ENCODE results near the gene EHMT2.
"Not testable (repeated sequence)": the region's sequence is repeated elsewhere in the genome, so short reads cannot be mapped to it uniquely, and the experiment has no call there.

EHMT2 gene

DNA sequence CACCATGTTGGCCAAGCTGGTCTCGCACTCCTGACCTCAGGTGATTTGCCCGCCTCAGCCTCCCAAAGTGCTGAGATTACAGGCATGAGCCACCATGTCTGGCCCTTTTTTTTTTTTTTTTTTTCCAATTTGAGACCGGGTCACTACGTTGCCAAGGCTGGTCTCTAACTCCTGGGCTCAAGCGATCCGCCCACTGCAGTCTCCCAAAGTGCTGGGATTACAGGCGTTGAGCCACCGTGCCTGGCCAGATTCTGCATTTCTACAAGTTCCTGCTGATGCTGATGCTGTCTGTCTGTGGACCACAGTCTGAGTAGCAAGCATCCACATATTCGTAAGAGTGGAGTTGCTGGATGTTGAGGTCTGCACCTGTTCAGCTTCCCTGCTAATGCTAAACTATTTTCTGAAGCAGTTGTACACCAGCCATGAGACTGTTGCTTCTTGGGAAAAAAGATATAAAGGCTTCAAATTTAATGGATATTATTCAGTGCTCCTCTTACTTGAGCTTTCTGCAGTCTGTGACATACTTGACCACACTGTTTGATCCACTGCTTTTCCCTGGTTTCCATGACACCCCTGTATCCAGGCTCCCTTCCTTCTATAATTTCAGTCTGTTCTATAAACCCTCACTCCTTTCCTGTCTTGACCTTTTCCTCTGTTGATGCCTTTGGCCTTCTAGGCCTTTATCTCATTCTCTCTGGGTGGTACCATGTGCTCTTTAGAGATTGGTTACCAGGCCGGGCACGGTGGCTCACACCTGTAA is 14.5 kb upstream of the EHMT2 start:
- no peak for DNase-seq

DNA sequence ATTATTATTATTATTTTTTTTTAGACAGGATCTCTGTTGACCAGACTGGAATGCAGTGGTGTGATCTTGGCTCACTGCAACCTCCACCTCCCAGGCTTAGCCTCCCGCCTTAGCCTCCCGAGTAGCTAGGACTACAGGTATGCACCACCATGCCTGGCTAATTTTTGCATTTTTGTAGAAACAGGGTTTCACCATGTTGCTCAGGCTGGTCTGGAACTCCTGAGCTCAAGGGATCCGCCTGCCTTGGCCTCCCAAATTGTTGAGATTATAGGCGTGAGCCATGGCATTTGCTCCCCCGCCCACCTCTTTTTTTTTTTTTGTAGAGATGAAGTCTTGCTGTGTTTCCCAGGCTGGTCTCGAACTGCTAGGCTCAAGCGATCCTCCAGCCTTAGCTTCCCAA is 11.8 kb upstream of the EHMT2 start:
- DNase-seq, result not testable (repeated sequence)

DNA sequence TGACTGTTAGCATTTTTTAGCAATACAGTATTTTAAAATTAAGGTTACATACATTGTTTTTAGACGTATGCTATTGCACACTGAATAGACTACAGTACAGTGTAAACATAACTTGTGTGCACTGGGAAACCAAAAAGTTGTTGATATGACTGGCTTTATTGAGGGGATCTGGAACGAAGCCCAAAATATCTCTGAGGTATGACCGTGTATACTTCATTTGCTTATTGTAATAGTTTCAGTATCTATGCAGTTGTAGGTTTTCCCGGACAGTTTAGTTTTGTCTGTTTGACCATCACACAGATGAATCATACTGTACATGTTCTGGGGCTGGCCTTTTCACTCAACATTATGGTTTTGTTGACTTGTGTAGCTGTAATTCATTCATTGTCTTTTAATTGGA is 11.3 kb upstream of the EHMT2 start:
- DNase-seq, result peak; percentile 49

DNA sequence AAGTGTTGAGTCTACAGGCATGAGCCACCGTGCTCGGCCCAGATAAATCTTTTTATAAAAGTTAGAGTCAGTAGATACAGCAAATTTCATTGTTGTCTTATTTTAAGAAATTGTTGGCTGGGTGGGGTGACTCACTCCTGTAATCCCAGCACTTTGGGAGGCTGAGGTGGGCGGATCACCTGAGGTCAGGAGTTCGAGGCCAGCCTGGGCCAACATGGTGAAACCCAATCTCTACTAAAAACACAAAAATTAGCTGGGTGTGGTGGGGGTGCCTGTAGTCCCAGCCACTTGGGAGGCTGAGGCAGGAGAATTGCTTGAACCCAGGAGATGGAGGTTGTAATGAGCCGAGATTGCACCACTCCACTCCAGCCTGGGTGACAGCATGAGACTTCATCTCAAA is 10.8 kb upstream of the EHMT2 start:
- not testable (repeated sequence) for DNase-seq

DNA sequence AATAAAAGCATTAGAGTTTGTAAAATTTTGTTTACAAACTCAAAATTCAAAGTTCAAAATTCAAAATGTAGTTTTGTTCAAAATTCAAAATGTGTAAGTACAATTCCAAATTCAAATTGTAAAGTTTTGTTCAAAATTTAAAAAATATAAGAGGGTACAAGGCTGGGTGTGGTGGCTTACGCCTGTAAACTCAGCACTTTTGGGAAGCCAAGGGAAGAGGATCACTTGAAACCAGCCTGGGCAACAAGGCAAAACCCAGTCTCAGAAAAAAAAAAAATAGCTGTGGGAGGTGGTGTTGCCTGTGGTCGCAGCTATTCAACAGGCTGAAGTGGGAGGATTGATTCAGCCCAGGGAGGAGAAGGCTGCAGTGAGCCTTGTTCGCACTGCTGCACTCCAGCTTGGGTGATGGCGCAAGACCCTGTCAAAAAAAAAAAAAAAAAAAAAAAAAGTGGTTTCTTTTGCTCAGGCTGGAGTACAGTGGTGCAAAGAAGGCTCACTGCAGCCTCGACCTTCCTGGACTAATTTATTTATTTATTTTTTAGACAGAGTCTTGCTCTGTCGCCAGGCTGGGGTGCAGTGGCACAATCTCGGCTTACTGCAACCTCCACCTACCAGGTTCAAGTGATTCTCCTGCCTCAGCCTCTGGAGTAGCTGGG is 9.8 kb upstream of the EHMT2 start:
- peak; percentile 79 for DNase-seq

DNA sequence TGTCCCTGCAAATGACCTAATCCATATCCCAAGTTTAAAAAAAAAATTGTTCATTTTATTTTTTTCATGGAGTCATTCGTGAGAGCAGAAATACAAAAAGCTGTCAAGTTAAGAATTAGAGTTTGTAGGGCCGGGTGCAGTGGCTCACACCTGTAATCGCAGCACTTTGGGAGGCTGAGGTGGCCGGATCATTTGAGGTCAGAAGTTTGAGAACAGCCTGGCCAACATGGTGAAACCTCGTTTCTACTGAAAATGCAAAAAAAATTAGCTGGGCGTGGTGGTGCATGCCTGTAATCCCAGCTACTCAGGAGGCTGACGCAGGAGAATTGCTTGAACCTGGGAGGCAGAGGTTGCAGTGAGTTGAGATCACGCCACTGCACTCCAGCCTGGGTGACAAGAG is 9.2 kb upstream of the EHMT2 start:
- not testable (repeated sequence) for DNase-seq

DNA sequence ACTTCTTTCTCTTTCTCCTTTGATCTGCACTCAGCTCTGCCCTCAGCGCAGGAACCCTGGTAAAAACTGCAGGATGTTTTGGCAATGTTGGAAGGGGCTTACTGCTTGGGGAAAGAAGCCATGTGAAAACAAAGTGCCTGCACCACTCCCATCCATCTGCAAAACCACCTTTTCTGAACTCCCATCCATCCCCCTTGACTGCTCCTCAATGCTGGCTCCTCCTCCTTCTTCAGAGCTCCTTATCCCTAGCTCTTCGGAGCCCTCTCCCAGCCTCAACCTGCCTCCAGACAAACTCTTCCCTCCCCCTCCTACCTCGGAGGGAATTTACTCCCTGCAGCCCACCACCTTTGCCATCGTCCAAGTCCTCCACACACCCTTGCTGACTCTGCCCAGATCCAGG is 8.6 kb upstream of the EHMT2 start:
- no peak for DNase-seq

DNA sequence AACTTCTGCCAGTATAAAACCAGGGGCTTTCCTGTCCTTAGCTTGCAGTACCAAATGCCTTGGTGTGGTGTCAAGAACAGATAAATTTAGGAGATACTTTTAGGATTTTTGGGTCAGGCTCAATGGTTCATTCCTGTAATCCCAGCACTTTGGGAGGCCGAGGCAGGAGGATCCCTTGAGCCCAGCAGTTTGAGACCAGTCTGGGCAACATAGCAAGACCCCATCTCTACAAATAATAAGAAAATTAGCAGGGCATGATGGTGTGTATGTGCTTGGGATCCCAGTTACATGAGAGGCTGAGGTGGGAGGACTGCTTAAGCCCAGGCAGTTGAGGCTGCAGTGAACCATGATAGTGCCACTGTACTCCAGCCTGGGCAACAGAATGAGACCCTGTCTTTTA is 7.5 kb upstream of the EHMT2 start:
- no peak for DNase-seq

DNA sequence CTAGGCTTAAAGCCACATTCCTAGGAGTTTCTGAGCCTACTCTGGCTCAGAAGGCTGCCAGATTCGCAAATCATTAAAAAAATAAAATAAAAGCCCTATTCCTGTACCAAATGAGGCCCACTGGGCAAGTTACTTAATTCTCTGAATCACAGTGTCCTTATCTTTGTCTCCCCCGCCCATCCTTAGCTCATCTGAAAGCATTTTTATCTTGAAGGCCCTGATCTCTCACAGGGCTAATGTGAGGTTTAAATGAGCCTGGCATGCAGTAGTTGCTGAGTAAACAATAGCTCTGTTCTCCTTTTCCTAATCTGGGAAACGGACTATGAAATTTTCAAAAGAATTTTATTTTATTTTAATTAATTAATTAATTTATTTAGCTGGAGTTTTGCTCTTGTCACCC is 6.5 kb upstream of the EHMT2 start:
- no peak for DNase-seq

DNA sequence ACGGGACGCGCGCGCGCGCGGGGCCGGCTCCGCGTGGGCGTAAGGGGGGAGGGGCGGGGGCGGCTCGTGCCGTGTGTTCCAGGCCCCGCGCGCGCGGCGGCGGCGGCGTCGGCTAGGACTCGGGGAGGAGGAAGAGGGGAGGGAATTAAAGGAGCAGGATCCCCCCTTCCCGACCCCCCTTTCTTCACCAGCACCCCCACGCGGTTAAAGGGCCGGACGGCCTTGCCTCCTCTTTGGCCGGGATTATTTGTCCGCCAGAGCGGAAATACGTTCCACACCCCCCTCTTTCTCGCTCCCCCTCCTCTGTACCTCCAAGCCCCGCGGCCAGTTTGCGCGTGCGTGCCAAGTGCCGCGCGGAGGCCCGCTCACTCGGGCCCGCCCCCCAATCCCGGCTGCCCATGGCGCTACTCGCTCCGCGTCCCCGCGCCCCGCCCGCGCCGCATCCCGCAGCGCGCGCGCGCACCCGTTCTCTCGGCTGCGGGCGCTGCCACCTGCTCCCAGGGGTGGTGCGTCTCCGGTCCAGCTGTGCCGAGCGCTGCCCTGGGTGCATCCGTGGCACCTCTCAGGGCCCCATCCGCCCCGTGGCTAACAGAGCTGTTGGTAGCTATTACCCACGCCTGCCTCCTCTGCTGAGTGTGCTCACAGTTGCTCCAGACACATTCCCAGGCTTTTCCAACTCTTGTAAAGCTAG is 4.6 kb upstream of the EHMT2 start, which contains the start of gene ZBTB12:
TSS of gene ZBTB12 (minus strand) at position 134 of the 691 bp plus-strand sequence. CDS start 781 bp downstream, outside the sequence.
- DNase-seq, result peak; percentile 96

DNA sequence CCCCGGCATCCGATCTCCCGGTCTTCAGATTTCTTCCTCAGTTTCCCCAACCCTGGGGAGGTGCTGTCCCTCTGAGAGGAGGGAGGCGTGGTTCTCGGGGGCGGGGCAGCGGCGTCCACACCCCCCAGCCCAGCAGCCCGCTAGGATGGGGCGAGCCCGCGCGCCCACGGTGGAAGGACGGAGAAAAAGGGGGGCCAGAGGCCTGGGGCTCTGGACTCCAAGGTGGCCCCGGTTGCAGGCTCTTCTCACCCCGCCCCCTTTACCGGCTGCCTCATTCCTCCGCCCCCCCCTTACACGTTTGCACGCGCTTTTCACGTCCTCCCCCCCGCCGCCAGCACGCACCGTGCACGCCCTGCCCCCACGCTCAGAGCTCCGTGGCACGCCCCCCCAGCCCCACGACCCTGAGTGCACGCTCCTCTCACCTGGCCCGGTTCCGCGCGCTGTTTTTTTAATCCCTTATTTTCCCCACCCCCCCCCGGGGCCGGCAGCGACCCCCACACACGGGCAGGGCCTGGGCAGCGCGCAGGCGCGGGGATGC is 4.0 kb upstream of the EHMT2 start:
- peak; percentile 49 for DNase-seq

DNA sequence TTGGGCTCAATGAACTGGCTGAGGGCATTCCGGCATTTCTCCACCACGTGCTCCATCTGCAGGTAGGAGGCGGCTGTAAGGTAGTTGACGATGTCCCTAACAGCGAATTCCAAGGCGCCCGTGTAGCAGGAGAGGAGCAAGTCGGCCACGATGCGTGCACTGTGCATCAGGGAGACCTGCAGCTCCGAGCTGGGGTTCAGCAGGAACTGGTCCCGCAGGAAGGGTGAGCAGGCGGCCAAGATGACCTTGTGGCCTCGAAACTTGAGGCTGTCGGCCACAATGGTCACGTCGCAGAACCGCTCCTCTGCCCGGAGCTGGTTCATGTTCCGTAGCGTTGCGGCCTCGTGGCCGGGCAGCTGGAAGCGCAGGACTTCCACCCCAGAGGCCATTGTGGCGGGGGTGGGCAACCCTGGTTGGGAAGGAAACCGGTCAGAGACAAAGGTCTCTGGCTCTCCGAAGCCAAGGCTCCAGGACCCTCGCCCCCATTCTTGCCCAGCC is 3.5 kb upstream of the EHMT2 start:
- no peak for DNase-seq

DNA sequence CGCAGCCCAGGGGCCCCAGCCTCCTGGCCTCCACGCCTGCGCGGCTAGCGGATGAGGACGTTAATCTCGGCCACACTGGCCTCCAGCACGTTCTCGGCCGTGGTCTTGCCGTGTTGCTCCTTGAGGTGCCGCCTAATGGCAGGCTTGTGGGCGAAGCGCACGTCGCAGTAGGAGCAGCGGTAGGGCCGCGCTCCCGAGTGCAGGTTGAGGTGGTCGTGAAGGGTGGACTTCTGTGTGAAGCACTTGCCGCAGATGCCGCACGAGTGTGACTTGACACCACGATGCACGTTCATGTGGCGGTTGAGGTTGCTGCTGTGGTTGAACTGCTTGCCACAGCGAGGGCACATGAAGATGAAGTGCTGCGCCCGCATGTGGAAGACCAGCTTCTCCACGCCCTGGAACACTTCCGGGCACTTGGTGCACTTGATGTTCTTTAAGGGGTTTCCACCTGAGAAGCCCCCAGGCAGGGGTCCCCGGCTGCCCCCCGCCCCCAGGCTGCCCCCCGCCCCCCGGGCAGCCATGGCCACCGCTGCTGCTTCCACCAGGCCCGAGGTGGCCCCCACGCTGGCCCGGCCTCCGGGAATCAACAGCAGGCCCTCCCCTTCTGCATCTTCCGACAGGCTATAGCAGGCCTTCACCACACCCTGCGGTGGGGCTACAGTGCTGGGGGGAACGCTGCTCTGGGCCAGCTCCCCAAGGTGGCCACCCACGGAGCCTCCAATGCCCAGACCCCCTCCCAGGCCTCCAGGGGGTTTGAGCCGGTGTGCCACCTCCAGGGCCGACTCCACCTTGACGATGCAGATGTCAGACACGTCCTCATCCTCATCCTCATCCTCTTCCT is 2.6 kb upstream of the EHMT2 start:
- DNase-seq, result no peak

DNA sequence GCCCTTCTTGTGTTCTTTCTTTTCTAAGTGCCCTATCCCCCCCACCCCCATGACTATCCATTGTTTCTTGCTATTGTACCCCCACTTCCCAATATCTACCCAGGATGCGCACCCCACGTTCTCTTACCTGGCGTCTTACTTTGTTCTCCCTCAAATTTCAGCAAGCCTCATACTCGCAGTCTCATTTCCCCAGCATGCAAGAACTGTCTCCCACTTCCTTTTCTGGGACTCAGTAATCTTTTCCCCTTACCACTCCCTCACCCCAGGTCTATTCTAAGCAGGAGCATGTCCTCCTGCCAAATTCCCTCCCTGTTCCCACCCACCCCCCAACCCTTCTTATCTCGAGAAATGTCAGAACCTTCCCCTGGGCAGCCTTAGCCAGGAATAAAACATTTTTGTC is 1.7 kb upstream of the EHMT2 start:
- DNase-seq, result no peak

DNA sequence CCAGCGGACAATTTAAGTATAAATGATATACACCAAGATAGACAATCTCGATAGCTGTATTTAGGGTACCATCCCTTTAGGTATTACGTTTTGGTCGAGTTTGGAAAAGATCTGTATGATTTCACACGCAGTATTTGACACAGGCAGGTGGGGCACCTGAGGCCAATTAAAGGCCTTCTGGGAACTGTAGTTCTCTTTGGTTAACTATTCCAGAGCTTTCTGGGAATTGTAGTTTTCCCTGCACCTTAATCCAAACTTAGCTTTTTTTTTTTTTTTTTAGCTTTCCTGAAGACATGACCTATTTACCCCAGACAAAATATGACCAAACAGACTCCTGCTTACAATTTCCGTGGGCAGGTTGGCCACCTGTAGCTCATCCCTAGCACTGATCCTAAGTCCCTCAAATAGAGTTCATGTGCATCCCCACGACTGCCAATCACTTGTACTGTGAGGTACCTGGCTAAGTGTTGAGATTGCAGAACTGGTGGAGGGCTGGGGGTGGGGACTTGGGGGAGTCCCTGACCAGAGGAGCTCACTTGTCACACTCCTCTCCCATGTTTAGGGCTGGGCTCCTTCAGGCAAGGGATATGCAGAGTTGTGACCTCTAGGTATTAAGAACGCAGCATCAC is 999 bp upstream of the EHMT2 start:
- no peak for DNase-seq

DNA sequence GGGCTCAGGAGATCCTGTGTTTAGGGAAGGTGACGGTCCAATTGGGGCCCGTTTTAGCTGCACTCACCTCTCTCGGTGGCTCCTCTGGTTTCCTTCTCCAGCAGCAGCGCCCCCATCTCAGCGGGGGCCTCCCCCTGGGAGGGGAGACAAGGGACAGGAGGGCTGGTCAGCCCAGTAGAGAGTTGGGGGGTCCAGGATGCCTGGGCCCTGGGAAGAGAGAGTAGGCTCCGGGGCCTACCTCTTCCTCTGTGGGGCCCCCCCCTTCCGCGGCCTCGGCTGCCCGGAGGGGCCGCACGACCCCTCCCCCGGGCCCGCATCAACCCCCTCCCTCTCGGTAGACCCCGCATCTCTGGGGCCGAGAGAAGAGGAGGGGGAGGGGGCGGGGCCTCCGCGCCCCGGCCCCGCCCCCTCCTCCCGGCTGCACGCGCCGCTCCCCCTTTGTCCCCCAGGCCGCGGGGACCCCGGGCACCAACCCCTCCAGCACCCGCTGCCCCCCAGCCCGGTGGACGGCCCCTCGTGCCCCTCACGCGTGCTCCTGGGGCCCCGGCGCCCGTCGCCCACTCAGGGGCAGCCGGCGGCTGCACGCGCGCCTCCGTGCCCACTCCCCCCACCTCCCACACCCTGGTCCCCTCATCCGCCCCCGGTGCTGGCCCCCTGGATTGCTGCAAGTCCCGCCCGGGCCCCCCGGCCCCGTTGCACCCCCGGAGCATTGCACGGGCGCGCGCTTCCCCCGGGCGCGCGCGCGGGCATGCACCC is 464 bp downstream of the EHMT2 start:
- no peak for DNase-seq

DNA sequence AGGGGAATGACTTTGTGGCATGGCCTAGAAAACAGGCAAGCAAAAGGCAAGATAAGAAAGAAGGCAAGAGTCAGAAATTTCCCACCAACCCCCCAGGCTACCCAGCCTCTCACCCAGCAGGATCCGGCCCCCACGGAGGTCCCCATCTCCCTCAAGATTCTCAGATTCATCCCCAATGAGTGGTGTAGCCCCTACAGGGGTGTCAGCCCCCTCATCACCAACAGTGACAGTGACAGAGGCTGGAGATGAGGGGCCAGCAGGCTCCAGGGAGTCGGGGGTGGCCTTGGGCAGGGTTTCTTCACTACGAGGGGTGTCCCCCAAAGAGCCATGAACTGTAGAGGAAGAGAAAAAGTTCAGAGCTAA is 1.0 kb downstream of the EHMT2 start:
- DNase-seq, result no peak

DNA sequence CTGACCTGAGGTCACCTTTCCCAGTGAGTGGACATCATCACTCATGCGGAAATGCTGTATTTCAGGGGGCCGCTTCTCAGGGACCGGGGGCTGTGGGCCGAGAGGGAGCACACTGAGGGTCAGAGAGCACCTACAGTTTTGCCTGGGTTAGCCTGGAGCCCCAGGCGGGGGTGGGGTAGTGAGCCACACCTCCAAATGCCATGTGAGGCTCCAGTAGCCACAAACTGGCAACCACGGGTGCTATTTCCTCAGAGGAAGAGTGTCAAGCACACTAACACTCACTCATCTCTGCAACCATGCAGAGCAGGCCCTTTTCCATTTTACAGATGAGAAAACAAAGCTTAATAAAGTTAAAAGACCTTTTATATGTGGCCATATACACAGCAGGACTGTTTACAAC is 4.7 kb downstream of the EHMT2 start:
- no peak for DNase-seq

DNA sequence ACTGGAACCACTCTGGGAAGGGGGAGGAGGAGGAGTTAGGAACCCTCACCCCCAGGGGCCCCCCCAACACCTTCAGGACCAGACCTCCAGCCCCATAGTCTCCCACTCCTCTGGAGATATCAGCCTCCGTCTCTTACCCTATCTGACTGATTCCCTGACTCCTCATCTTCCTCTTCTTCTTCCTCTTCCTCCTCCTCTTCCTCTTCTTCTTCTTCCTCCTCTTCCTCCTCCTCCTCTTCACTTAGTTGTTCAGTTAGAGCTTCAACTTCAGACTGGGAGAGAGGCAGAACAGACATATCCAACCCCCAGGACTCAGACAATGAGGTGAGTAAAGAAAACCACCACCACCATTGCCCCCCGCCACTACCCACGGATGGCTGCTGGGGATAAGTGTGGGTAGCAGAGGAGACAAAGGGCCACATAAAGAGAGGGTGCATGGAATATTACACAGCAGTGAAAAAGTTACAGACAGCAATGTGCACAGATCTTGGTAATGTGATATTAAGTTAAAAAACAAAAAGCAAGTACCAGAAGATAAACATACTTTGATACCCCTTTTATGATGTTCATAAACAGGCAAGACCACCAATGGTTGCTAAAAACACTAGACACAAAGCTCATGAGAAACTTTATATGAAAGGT is 8.0 kb downstream of the EHMT2 start:
- DNase-seq, result no peak

DNA sequence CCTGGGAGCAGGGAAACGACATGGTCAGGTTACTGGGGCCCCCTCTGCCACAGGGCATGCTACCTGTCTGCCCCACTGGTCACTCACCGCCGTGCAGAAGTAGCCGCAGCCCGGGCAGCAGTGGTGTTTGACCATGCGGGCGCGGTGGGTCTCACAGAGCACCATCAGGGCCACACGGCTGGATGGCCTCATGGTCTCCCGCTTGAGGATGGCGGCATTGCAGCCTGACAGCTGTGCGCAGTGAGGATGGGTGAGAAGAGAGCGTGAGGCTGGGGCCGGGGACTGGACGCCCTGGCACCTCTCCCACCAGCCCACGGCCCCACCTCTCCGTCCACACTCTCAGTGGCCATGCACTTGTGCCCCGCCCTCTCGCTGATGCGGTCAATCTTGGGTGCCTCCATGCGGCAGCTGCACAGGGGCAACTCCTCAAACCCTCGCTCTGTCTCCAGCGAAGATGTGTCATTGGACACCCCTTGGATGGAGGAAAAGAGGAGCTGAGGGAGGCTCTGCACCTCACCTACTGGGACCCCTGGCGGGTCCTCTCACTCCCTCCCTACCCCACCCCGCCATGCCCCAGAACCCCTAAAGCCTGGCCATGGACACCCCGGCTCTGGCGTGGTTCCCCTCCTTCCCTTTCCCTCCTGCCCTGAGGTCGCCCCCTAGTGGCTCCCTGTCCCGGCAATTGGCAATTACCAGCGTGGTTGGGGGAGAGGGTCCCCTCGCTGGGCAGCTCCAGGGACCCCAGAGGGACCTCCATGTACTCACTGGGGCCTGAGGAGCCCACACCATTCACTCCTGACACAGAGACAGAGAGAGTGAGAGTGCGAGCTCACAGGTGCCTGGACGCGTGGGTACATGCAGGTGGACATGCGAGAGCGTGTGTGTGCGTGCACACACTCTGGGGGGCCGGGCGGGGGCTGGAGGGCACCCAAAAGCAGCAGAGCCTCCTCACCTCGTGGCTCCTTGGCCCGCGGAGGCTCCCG is 8.9 kb downstream of the EHMT2 start:
- no peak for DNase-seq

Data from fibroblast of skin of right quadriceps (primary cell).